NCI-H2227 (cell line): ENCODE measurements around the gene NUB1.

Source experiments
- DNase-seq: peaks from one replicate; lab custom pipeline; 2025; ENCODE audit not compliant: unreplicated experiment; lab: John Stamatoyannopoulos, UW

NUB1 gene

DNA sequence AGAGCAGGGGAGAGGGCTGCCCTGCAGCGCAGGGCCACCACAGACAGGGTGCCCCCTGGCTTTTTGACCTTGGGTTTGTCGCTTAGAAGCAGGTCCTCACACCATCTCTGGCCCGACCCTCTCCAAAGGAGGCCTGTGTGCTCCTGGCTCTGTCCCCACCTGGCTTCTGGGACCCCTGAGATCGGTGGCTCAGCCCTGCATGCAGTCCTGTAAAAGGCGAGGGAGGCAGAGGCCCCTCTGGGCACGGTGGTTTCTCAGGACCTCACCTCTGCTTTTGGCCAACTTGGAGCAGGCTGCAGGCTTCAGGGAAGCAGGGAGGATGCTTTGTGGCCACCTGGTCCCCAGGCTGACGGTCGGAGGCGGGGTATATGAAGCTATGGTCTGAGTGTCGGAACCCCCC is 46.8 kb downstream of the NUB1 start:
- no peak for DNase-seq

DNA sequence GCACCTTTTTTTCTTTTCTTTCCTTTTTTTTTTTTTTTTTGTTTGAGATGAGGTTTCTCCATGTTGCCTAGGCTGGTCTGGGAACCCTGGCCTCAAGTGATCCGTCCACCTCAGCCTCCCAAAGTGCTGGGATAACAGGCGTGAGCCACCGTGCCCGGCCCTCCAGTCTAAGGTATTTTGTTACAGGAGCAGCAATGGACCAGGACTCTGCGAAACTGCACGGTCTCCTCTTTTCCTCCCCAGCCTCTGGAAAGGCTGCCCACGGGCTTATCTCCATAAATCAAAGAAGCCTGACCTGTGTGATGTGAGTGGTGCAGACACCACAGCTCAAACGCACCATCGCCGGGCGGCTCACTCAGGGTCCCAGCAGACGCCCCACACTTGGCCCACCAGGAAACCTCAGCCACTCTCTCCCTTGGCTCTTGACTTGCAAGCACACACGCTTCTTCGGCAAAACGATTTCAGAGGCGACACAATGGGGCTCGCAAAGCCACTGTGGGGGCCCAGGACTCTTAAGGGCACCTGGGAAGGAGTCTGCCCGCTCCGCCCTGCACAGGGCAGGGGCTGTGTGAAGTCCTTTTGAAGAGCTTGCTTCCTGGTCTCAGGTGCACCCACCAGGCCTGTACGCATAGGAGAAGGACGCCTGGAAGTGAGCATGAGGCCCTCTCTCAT is 47.6 kb downstream of the NUB1 start:
- DNase-seq, result no peak

- DNase-seq, result no peak
These were observed 48.4 kb downstream of the NUB1 start for GRCh38 chr7:151389768-151390597.

DNA sequence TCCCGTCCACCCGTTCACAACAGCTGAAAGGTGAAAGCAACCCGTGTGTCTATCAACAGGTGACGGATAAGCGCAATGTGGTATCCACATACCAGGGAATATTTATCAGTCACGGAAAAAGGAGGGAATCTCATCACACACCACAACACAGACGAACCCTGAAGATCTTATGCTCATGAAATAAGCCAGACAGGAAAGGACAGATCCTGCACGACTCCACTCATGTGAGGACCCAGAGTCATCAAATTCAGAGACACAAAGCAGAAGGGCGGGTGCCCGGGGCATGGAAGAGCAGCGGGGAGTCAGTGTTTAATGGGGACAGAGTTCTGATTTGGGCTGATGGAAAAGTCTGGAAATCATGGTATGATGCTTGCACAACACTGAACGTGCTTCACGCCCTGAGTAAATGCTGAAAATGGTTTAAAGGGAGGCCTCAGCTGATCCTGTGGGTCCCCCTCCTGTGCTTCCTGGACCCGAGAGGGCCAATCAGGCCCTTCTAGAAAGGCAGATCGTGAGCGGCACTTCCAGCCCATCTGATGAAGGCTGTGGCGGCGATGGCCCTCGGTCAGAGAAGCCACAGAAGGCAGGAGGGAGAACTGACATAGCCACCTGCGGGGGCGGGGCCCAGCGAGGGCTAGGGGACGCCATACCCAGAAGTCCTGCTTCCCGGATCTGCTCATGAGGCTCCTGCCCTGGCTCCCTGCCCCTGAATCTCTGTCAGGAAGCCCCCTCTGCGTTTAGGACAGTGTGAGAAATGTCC is 49.2 kb downstream of the NUB1 start:
- DNase-seq, result no peak

DNA sequence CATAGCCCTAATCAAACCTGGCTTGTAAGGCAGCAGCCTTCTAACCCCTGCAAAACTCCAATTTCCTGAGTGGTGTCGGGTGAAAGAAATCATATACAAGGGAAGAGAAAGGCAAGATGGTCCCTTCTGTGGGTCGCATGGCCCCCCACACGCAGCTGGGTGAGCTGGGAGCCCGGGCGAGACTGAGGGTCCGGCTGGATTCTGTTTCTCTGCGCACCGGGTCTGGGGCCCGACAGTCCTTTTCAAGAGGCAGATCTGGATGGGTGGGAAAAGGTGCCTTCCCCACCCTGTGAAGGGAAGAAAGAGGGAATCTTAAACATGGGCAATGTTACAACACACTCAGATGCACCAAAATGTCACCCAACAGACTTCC is 49.7 kb downstream of the NUB1 start:
- no peak for DNase-seq

GRCh38 chr7:151392002-151392401 is 50.4 kb downstream of the NUB1 start:
- DNase-seq, result no peak

DNA sequence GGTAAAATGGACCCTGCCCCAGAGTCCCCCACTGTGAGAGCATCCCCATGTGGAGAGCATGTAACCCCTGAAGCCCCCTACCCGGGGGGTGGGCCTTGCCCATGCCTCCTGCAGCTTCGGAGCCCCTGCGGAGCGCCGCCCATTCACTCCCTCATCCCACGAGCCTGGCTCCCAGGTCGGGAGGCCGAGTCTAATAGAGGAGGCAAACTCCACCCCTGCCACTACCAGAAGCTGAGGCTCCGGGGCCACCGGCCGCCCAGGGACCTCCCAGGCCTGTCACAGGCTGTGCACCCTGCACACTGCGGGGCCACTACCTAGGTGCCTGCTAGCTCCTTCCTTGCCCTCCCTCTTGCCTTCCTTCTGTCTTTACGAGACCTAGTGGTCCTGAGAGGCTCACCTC is 50.8 kb downstream of the NUB1 start:
- no peak for DNase-seq

DNA sequence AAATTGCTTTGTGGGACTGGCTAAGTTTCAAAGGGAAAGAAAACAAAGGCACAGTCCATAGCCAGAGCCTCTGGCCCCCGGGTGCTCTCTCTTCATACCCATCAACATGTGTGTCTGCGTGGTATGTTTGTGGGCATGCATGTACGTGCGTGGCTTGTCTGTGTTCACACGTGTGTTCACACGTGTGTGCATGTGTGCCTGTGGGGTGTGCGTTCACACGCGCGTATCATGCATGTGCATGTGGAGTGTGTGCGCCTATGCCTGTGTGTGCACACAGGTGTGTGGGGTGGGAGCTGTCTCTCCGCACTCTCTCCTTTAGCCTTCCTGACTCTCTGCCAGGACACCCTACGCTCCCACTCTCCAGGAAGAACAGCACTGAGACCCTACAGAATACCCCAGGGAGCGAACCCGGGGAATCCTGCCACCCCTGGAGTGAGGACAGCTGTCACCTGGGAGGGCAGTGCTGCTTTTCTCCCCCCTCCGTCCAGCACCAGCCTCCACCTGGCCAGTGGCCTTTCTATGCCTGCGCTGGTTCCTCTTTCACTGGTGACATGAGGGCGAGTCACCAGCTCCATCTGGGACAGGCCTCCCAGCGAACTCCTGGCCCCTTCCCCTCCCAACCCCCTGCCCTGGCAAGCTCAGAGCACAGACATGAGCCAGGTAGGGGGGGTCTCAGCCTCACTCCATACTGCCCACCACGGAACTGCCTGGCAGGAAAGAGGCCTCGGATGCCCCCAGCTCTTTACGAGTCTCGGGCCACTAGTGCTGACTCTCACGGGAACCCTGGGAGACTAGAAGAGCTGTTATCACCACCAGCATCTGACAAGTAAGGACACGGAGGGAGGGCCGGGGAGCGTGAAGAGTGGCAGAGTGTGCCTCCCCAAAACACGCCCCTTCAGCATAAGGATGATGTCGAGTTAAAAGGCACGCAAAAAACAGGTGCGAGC is 51.7 kb downstream of the NUB1 start:
- DNase-seq, result no peak

DNA sequence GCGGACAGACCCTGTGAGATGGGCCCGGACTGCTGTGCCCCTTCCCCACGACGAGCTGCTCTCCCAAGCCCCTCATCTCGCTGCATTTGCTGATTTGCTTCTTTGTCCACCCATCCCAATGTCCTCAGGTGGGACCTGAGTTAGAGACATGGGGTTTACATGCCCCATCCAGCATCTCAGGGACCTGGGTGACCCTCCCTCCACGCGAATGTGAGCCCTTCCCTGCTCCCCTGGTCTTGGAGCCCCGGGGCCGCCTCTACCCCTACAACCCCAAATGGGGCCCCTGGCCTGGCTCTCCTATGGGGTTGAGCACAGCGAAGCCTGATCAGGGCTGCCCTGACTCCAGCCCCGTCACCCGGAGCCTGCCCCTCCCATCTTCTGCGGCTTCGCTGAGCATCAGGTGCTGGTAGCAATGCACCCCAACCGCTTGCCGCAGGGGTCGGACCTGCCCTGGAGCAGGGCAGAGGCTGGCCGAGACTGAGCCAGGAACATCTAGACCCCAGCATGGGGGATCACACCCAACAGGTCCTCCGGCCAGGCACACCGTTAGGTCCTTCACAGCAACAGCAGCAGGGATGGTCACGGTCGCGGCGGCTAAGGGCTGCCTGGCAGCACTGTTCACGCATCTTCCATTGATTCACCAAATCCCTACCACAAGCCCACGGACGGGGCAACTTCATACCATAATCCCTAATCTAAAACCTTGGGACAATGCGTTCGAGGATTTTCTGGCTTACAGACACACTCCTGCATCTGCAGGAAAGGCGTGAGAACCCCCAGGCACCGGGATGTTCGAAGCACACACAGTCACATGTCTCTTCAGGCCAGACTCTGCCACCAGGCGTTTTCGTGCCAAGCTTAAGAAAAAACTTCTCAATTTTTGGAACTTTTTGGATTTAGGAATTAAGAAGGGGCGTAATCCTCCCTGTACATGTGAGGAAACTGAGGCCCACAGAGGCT is 52.7 kb downstream of the NUB1 start:
- DNase-seq, result no peak

- no peak for DNase-seq
These were observed 53.4 kb downstream of the NUB1 start for GRCh38 chr7:151395036-151395367.

DNA sequence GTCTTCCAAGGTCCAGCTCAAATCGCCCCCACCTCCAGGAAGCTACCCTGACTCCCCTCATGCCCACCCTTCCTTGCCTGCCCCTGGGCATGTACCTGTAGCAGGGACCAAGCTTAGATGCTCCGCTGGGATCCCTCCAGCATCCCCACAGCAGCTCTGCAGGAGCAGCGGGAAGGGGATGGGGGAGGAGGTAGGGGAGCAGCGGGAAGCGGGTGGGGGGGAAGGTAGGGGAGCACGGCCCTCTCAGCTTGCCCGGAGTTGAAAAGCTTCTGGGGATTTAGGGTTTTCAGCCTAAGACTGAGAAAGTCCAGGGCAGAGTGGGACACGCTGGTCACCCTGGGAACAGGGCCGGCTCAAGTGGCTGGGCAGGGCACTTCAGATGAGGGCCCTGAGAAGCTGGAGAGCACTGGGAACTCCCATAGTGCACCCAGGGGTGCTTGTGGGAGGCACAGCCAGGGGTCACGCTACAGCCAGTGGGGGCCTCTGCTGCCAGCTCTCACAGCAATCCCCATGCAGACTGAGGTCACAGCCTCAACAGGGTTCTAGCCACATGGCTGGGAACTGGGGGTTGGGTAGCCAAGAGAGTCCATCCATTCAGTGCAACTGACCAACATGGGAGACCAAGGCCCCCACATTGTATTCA is 54.8 kb downstream of the NUB1 start:
- DNase-seq, result no peak

DNA sequence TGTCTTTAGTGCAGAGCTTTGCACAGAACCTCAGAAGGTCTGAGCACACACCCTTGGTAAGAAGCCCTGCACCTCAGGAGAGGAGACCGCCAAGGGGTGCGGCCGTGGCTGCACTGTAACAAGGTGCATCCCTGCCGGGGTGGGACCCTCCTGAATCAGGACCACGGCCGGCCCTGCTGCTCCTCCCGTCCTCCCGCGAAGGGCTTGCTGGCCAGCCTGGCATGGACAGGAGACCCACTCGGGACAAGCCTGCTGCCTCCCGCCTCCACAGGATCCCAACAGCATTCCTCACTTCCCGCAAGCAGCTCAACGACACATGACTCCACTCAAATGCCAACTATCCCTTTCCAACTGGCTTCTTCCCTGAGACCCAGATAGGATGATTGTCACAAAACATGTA is 55.4 kb downstream of the NUB1 start:
- DNase-seq, result no peak

DNA sequence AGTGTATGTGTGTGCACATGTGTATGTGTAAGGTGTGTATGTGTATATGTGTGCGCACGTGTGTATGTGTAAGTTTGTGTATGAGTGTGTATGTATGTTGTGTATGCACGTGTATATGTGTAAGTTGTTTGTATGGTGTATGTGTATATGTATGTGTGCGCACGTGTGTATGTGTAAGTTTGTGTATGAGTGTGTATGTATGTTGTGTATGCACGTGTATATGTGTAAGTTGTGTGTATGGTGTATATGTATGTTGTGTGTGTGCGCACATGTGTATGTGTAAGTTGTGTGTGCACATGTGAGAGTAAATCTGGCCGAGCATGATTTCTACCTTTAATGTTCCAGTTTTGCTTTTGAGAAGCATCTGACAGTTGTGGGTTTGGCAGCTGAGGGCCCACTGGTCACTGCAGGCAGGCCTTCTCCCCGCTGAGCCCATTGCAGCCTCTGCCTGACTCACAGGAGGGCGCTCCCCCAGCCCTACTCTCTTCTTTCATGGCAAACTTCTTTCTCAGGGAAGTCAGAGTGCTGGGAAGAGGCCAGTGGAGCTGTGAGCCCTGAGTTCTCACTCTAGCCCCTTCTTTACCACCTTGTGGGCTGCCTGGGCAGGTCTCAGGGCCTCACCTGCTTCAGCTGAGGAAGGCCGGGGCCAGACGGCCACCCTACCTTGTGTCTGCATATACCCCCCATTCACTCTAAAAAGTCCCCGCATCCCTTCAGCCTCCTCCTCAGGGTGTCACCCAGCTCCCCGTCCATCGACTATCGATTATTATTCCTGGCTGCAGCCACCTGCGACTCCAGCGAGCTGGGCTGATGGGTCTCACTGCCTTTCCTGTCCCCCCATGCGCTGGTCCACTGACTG is 57.1 kb downstream of the NUB1 start:
- DNase-seq, result no peak

GRCh38 chr7:151399305-151399601 is 57.6 kb downstream of the NUB1 start:
- no peak for DNase-seq

DNA sequence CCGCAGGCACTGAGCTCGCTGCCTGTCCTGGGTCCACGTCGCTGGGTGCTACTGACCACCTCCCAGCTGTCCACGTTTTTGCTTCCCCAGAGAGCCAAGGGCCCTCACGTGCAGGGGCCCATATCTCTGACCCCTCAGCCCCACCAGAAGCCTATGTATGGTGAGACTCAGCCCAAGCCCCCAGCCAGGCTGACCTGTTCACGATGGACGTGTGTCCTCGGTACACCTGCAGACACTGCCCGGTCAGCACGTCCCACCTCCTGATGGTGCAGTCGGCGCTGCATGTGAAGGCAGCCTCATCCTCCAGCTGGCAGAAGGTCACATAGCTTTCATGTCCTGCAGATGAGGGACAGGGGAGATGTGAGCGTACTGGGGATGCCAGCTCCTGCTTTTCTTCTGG is 58.3 kb downstream of the NUB1 start:
- no peak for DNase-seq

DNA sequence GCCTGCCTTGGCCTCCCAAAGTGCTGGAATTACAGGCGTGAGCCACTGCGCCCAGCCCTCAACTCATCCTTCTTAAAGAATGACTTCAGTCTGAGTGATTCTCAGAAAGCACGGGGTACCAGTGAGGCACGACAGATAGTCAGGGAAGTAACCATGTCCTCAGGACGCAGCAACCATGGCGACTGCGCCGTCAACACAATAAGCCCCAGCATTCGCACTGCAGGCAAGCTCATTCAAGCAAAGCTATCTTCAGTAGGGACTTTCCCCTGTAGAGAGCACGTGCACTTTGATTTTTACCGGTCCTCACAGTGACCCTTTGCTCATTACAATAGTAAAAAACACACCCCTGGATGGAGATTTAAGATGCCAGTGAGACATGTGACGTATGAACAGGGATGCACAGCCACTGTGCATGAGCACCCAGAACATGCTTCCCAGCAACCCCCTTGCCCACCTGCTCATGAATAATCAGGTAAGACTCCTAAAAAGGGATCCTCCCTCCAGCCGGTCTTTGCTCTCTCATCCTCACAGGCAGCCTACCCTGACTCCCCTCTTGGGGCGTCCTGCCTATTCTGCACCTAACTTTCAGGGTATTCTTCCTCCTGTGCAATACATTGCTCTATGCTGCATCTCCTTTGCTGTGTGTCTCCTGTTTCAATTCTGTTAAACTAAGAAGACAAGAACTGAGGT is 59.2 kb downstream of the NUB1 start:
- DNase-seq, result no peak

DNA sequence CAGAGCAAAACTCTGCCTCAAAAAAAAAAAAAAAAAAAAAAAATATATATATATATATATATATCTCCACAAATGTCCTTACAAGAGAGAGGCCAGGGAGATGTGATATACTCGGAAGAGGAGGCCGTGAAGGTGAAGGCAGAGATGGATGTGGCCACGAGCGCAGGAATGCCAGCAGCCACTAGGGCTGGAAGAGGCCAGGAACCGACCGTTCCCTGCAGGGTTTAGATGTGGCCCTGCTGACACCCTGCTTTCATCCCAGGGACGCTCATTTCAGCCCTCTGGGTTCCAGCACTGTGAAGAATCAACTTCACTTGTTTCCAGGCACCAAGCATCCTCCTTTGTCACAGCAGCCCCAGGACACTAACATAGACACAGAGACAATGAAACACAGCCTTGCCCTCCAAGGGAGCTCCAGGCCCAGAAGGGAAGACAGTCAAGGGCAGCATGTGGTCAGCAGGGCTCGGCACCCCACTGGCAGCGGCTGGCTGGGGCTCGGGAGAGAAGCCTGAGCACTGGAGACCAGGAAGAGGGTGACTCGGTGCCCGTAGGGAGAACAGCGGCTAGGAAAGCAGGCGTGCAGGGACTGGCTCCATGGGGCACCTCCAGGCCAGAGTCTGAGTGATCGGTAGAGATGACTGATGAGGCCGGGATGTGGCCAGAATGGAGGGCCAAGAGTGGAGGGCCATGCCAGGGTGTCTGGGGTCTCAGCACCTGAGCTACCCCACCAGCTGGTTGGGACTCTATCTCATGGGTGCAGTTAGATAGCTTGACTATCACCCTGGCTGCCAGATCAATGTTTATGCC is 60.6 kb downstream of the NUB1 start:
- no peak for DNase-seq
